Hepatocyte (in vitro differentiated cells): ENCODE measurements around the gene KRT77.

Experiments
- CTCF ChIP-seq: fragments of 200-600 bp; sonication (generic); IDR thresholded peaks from 2 replicates; pipeline ENCODE4 v1.5.1; 2016; ENCODE audit warnings: antibody characterized with exemption, mild to moderate bottlenecking; ENCODE audit not compliant: poor library complexity
- EZH2 ChIP-seq: fragments of 200-600 bp; sonication (generic); IDR thresholded peaks from 2 replicates; pipeline ENCODE4 v1.6.1; 2016; ENCODE audit warnings: antibody characterized with exemption, mild to moderate bottlenecking, borderline replicate concordance
- EZH2phosphoT487 ChIP-seq: fragments of 200-600 bp; sonication (generic); IDR thresholded peaks from one replicate; pipeline ENCODE4 v1.6.1; 2018; ENCODE audit warnings: antibody characterized with exemption, mild to moderate bottlenecking, low read depth, moderate library complexity; ENCODE audit not compliant: unreplicated experiment, severe bottlenecking

DNA sequence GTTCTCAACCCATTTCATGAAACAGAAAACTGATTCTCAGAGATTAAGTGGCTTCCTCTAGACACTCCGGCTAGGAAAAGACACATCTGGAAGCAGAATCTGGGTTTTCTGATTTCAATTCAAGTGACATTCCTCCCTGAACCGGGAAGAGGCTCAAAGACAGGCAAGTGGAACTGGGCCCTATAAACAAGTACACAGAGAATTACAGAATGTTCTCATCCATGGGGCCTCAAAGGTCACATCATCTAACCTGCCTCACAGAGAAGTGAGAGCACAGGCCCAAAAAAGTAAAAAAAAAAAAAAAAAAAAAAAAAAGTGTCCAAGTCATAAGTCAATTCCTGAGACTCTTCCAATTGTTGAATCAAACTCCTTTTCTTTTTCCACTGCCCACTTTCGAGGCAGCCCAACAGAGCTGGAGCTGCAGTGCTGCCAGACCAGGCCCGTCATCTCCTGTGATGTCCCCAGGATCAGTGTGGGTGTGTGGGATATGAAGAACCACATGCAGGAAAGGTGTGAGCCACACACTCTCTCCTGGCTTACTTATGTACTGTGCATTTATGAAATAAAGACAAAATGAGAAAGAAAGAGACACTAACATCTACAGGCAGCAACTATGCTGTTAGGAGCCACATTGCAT, 20.3 kb downstream of the KRT77 start:
- no peak for TF ChIP-seq CTCF
- no peak for TF ChIP-seq EZH2
- no peak for TF ChIP-seq EZH2phosphoT487
